ENCODE data around the gene KPNB1.
A peak's percentile ranks its signal among the peaks of the same experiment; 100 is the strongest.

GRCh38 chr17:47618410-47618809 is 31.3 kb upstream of the KPNB1 start:
- TF ChIP-seq CTCF (IDR thresholded peaks at IDR 0.05; ENCODE audit: control extremely low read depth in 1 of 3, insufficient read depth in 1 of 3, low read depth in 1 of 3, low read length in 3 of 3) (peak in 1 of 3 experiments; percentile 14; a peak in 1 of 4 replicates), POLR2A (IDR thresholded peaks at IDR 0.05; ENCODE audit: control extremely low read depth in 1 of 2, low read depth in 2 of 2, low read length in 2 of 2) (no peak), CBX8 (IDR thresholded peaks at IDR 0.05; ENCODE audit: borderline replicate concordance, low read depth, low read length) (no peak), POU5F1 (IDR thresholded peaks at IDR 0.05; ENCODE audit: low read depth, low read length) (no peak), SP2 (IDR thresholded peaks at IDR 0.05; ENCODE audit: low read length) (no peak), ATF2 (IDR thresholded peaks at IDR 0.05; ENCODE audit: low read length) (no peak), RAD21 (IDR thresholded peaks at IDR 0.05 in 1 of 2, conservative IDR thresholded peaks at IDR 0.05 in 1 of 2; ENCODE audit: low read depth in 2 of 2, low read length in 2 of 2) (no peak), CEBPB (IDR thresholded peaks at IDR 0.05; ENCODE audit: low read depth, low read length) (no peak), MAFK (IDR thresholded peaks at IDR 0.05; ENCODE audit: low read depth, low read length) (no peak)
